Chondrocyte (in vitro differentiated cells): ENCODE results near the gene SPATA17. TPM values are rescaled to one million over a fixed set of nuclear protein-coding genes. Genes with fewer than 3 reads are reported as not detected.

Experiments
- DNase-seq: peaks from one replicate; pipeline ENCODE4 v3.0.0; 2021; ENCODE audit warnings: mixed read lengths, low spot score
- H3K27ac Mint-ChIP-seq: one replicate; pipeline ENCODE4 v1.8.0; 2021; ENCODE audit warnings: mild to moderate bottlenecking, moderate library complexity, mixed read lengths; ENCODE audit not compliant: unreplicated experiment
- H3K27me3 Mint-ChIP-seq: 2 replicates; pipeline ENCODE4 v1.8.0; 2021; ENCODE audit warnings: low read depth, mixed read lengths
- H3K36me3 Mint-ChIP-seq: 2 replicates; pipeline ENCODE4 v1.8.0; 2021; ENCODE audit warnings: low read depth, mixed read lengths
- H3K4me1 Mint-ChIP-seq: 2 replicates; pipeline ENCODE4 v1.8.0; 2021; ENCODE audit warnings: low read depth, mild to moderate bottlenecking, mixed read lengths
- H3K4me3 Mint-ChIP-seq: one replicate; pipeline ENCODE4 v1.8.0; 2021; ENCODE audit warnings: mild to moderate bottlenecking, moderate library complexity, mixed read lengths; ENCODE audit not compliant: unreplicated experiment
- H3K9me3 Mint-ChIP-seq: 2 replicates; pipeline ENCODE4 v1.8.0; 2021; ENCODE audit warnings: low read depth, mixed read lengths
- total RNA-seq: library from RNA; stranded (reverse); gene quantifications from 3 replicates; pipeline ENCODE4 v1.2.1, GENCODE V29; 2021
- TF ChIP-seq, protein P1 (sequence below): fragments of 200-600 bp; sonication (generic); IDR thresholded peaks from 2 replicates; pipeline ENCODE4 v1.5.0; 2021; ENCODE audit warnings: antibody characterized with exemption, mild to moderate bottlenecking, moderate library complexity

Gene SPATA17
- total RNA-seq, 1 donor from 2014 or later, result 0.15 TPM

DNA sequence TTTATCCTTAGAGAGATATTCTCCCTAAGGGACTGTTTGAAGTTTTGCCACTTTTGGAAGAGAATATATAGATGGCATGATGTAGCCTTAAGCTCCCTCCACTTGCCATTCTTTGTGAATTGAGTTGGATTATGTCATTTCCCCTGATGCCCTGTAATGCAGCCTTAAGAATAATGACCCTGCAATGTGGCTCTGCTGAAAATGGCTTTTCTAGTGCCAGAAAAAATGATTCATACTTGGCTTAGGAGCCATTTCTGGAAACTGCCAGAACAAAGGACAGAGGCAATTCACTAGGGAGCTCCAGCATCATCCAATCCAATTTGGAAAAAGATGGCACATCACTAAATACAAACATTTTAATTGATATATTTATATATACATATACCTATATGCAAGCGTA is 265.3 kb downstream of the SPATA17 start:
- Mint-ChIP-seq H3K4me3 (no peak overlapping the region), H3K36me3 (no peaks in the 10 kb centered on the region), H3K9me3 (no peaks in the 10 kb centered on the region), H3K4me1 (no peaks in the 10 kb centered on the region), H3K27me3 (peaks cover 6% of the 10 kb centered on the region), H3K27ac (no peak overlapping the region)
- TF ChIP-seq, protein P1, sequence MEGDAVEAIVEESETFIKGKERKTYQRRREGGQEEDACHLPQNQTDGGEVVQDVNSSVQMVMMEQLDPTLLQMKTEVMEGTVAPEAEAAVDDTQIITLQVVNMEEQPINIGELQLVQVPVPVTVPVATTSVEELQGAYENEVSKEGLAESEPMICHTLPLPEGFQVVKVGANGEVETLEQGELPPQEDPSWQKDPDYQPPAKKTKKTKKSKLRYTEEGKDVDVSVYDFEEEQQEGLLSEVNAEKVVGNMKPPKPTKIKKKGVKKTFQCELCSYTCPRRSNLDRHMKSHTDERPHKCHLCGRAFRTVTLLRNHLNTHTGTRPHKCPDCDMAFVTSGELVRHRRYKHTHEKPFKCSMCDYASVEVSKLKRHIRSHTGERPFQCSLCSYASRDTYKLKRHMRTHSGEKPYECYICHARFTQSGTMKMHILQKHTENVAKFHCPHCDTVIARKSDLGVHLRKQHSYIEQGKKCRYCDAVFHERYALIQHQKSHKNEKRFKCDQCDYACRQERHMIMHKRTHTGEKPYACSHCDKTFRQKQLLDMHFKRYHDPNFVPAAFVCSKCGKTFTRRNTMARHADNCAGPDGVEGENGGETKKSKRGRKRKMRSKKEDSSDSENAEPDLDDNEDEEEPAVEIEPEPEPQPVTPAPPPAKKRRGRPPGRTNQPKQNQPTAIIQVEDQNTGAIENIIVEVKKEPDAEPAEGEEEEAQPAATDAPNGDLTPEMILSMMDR, result no peak
- DNase-seq, result no peak

GRCh38 chr1:217897100-217897499 is 266.0 kb downstream of the SPATA17 start:
- H3K9me3 Mint-ChIP-seq, result no peaks in the 10 kb centered on the region
- H3K4me3 Mint-ChIP-seq, result no peak overlapping the region
- no peak overlapping the region for H3K27ac Mint-ChIP-seq
- no peaks in the 10 kb centered on the region for H3K36me3 Mint-ChIP-seq
- peaks cover 6% of the 10 kb centered on the region for H3K27me3 Mint-ChIP-seq
- H3K4me1 Mint-ChIP-seq, result no peaks in the 10 kb centered on the region
- DNase-seq, result no peak
- TF ChIP-seq, protein P1, result no peak

DNA sequence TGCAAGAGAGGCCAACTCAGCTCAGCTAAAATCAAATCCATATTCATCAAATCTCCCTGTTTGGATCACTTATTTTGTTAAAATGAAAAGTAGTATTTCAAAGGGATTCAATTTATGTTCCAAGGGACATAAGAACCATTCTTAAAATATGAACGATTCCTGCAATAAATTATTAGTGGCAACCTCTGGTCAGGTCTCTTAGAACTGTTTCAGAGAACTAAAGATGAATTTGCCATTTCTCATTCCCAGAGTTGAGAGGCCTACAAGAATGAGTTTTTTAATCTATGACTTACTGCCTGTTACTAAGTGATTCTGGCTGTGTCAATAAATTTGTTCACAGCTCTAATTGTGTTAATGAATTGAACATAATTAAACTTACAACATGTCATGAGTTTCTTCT is 268.5 kb downstream of the SPATA17 start:
- DNase-seq, result no peak
- no peaks in the 10 kb centered on the region for H3K4me1 Mint-ChIP-seq
- no peak overlapping the region for H3K4me3 Mint-ChIP-seq
- TF ChIP-seq, protein P1, result no peak
- H3K27me3 Mint-ChIP-seq, result peaks cover 6% of the 10 kb centered on the region
- no peak overlapping the region for H3K27ac Mint-ChIP-seq
- H3K9me3 Mint-ChIP-seq, result no peaks in the 10 kb centered on the region
- no peaks in the 10 kb centered on the region for H3K36me3 Mint-ChIP-seq

DNA sequence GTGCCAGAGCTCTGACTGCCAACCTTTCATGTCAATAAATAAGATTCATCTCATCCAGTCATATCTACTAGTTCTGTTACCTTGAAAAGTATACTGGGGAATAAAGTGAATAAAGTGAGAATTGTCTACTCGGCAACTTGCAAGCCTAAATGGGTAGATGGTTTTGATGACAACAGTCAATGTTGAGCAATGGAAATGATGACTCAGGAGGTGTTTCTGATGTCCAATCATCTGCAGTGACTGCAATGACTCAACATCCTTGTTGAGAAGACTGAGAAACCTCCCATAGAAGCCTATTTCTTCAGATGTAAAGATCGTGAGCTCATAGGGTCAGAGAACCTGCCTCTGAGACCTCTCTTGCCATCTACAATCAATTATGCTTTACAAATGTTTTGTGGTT is 276.4 kb downstream of the SPATA17 start:
- H3K4me3 Mint-ChIP-seq, result no peak overlapping the region
- H3K4me1 Mint-ChIP-seq, result no peaks in the 10 kb centered on the region
- peaks cover 8% of the 10 kb centered on the region for H3K27me3 Mint-ChIP-seq
- H3K36me3 Mint-ChIP-seq, result no peaks in the 10 kb centered on the region
- DNase-seq, result no peak
- TF ChIP-seq, protein P1, result no peak
- H3K9me3 Mint-ChIP-seq, result no peaks in the 10 kb centered on the region
- no peak overlapping the region for H3K27ac Mint-ChIP-seq

DNA sequence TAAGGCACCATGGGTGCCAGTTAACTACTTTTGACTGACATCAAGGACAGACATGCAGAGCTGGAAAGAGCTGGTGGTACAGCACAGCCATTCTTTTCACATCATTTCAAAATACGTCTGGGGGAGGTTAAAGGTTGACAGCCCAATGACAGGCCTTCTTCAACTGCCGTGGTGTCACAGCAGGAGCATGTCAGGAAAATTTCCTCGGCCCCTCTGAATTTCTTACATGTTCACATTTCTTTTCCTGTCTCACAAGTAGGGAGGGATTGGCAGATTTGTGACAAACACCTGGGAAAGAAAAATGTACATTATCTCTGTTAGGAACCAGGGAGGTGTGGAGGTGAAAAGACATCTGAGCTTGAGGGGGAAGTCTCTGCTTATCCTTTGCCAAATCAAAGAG is 279.1 kb downstream of the SPATA17 start:
- H3K36me3 Mint-ChIP-seq, result no peaks in the 10 kb centered on the region
- no peaks in the 10 kb centered on the region for H3K9me3 Mint-ChIP-seq
- no peak overlapping the region for H3K27ac Mint-ChIP-seq
- H3K4me3 Mint-ChIP-seq, result no peak overlapping the region
- DNase-seq, result no peak
- H3K4me1 Mint-ChIP-seq, result no peaks in the 10 kb centered on the region
- peaks cover 6% of the 10 kb centered on the region for H3K27me3 Mint-ChIP-seq
- TF ChIP-seq, protein P1, result no peak
